Measurements from ENCODE around the gene GARNL3.

DNA sequence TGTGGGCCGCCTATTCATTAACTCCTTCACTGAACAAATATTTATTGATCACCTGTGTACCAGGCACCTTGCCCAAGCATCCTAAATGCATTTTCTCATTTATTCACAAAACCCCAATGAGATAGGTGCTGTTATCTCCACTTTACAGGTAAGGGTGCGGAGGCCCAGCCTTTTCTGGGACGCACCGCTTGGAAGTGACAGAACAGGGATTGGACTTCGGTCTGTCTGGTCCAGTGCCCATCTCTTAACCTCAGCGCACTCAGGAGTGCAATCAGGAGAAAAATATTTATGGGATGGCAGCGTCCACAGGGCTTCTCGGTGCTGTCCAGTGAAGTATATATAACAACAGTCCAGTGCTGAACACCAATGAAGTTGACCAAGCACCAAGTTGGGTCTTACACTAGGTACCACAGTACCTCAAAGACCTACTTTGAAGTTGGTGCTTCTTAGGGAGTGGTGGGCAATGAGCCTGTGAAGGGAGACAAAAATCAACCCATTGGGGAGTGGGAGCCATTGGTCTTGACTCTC is 18.9 kb upstream of the GARNL3 start:
- no peak for TF ChIP-seq SMC3 (conservative IDR thresholded peaks at IDR 0.05; ENCODE audit: poor library complexity)
- TF ChIP-seq, protein P1, sequence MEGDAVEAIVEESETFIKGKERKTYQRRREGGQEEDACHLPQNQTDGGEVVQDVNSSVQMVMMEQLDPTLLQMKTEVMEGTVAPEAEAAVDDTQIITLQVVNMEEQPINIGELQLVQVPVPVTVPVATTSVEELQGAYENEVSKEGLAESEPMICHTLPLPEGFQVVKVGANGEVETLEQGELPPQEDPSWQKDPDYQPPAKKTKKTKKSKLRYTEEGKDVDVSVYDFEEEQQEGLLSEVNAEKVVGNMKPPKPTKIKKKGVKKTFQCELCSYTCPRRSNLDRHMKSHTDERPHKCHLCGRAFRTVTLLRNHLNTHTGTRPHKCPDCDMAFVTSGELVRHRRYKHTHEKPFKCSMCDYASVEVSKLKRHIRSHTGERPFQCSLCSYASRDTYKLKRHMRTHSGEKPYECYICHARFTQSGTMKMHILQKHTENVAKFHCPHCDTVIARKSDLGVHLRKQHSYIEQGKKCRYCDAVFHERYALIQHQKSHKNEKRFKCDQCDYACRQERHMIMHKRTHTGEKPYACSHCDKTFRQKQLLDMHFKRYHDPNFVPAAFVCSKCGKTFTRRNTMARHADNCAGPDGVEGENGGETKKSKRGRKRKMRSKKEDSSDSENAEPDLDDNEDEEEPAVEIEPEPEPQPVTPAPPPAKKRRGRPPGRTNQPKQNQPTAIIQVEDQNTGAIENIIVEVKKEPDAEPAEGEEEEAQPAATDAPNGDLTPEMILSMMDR (IDR thresholded peaks at IDR 0.05; ENCODE audit: poor library complexity, severe bottlenecking): no peak
- TF ChIP-seq POLR2AphosphoS5 (IDR thresholded peaks at IDR 0.05): no peak
- TF ChIP-seq RAD21 (conservative IDR thresholded peaks at IDR 0.05): no peak

Measured in neural cell (in vitro differentiated cells).